HEK293 (cell line): ENCODE data around the gene FIG4.

Source experiments
- CTCF ChIA-PET: fragments of 350-600 bp; formaldehyde crosslinking; extraction: SDS; loops from one replicate; lab custom pipeline; 2021; ENCODE audit warnings: antibody characterized with exemption; lab: Yijun Ruan, JAX
- POLR2A ChIA-PET: fragments of 300-600 bp; formaldehyde crosslinking; extraction: SDS; loops from one replicate; lab custom pipeline; 2020; ENCODE audit warnings: antibody characterized with exemption, inconsistent platforms; lab: Yijun Ruan, JAX
- H3K27ac ChIP-seq: fragments of 200-500 bp; sonication (Bioruptor generic); 2 replicates; pipeline ENCODE4 v1.5.1; 2014; ENCODE audit warnings: low read depth, low read length, control low read depth, inconsistent platforms; ENCODE audit errors: extremely low read depth
- H3K36me3 ChIP-seq, 2 experiments: fragments of 200-500 bp in 1 of 2; sonication (Bioruptor generic) in 1 of 2; 1 replicate in 1 of 2; 2 replicates in 1 of 2; pipeline ENCODE4 v1.5.1; 2014 to 2017; ENCODE audit warnings: inconsistent platforms in 2 of 2, low read length in 2 of 2; ENCODE audit not compliant: control insufficient read depth in 2 of 2, insufficient read depth in 1 of 2
- H3K4me1 ChIP-seq: fragments of 200-500 bp; sonication (Bioruptor generic); 2 replicates; pipeline ENCODE4 v1.5.1; 2014; ENCODE audit warnings: mild to moderate bottlenecking, low read length, inconsistent platforms; ENCODE audit not compliant: control insufficient read depth, insufficient read depth
- H3K4me3 ChIP-seq: 2 replicates; pipeline ENCODE4 v1.5.1; 2011; ENCODE audit warnings: low read depth, mild to moderate bottlenecking, control low read depth, low read length, moderate library complexity
- H3K9me3 ChIP-seq: fragments of 200-500 bp; sonication (Bioruptor generic); 2 replicates; pipeline ENCODE4 v1.5.1; 2014; ENCODE audit warnings: low read depth, low read length, inconsistent platforms; ENCODE audit not compliant: control insufficient read depth, insufficient read depth
- GLIS1 ChIP-seq: fragments of 450-650 bp; formaldehyde crosslinking; IDR thresholded peaks from 2 replicates; pipeline ENCODE4 v1.5.1; 2016; ENCODE audit warnings: missing biosample characterization, missing genetic modification characterization
- KLF9 ChIP-seq: fragments of 450-650 bp; formaldehyde crosslinking; IDR thresholded peaks from 2 replicates; pipeline ENCODE4 v1.5.1; 2016; ENCODE audit warnings: missing biosample characterization, missing genetic modification characterization, low read depth
- MYNN ChIP-seq: fragments of 450-650 bp; formaldehyde crosslinking; IDR thresholded peaks from 2 replicates; pipeline ENCODE4 v1.5.1; 2016; ENCODE audit warnings: missing biosample characterization, missing genetic modification characterization, borderline replicate concordance
- PATZ1 ChIP-seq: fragments of 450-650 bp; formaldehyde crosslinking; IDR thresholded peaks from 2 replicates; pipeline ENCODE4 v1.5.1; 2016; ENCODE audit warnings: missing biosample characterization, missing genetic modification characterization
- SCRT2 ChIP-seq: fragments of 450-650 bp; formaldehyde crosslinking; IDR thresholded peaks from 2 replicates; pipeline ENCODE4 v1.5.1; 2016; ENCODE audit warnings: missing biosample characterization, missing genetic modification characterization
- SP2 ChIP-seq: fragments of 450-650 bp; formaldehyde crosslinking; IDR thresholded peaks from 2 replicates; pipeline ENCODE4 v1.5.1; 2016; ENCODE audit warnings: missing biosample characterization, missing genetic modification characterization
- ZBTB20 ChIP-seq: fragments of 450-650 bp; formaldehyde crosslinking; IDR thresholded peaks from 2 replicates; pipeline ENCODE4 v1.5.1; 2016; ENCODE audit warnings: missing biosample characterization, missing genetic modification characterization
- ZIC2 ChIP-seq: fragments of 450-650 bp; formaldehyde crosslinking; IDR thresholded peaks from 2 replicates; pipeline ENCODE4 v1.5.1; 2016; ENCODE audit warnings: missing biosample characterization, missing genetic modification characterization
- ZNF280D ChIP-seq: fragments of 450-650 bp; formaldehyde crosslinking; IDR thresholded peaks from 2 replicates; pipeline ENCODE4 v1.5.1; 2016; ENCODE audit warnings: missing biosample characterization, missing genetic modification characterization
- ZNF292 ChIP-seq: fragments of 450-650 bp; formaldehyde crosslinking; IDR thresholded peaks from 2 replicates; pipeline ENCODE4 v1.5.1; 2016; ENCODE audit warnings: low read depth, missing biosample characterization, missing genetic modification characterization, borderline replicate concordance
- ZNF580 ChIP-seq: fragments of 450-650 bp; formaldehyde crosslinking; IDR thresholded peaks from 2 replicates; pipeline ENCODE4 v1.5.1; 2016; ENCODE audit warnings: missing biosample characterization, missing genetic modification characterization
- TF ChIP-seq, protein P1 (sequence below): fragments of 450-650 bp; formaldehyde crosslinking; conservative IDR thresholded peaks from 2 replicates; pipeline ENCODE4 v1.5.1; 2016; ENCODE audit warnings: low read depth, missing biosample characterization, missing genetic modification characterization
- TF ChIP-seq, protein P2 (sequence below): fragments of 450-650 bp; formaldehyde crosslinking; IDR thresholded peaks from 2 replicates; pipeline ENCODE4 v1.5.1; 2016; ENCODE audit warnings: missing biosample characterization, missing genetic modification characterization
- TF ChIP-seq, protein P3 (sequence below): fragments of 450-650 bp; formaldehyde crosslinking; IDR thresholded peaks from 2 replicates; pipeline ENCODE4 v1.5.1; 2016; ENCODE audit warnings: missing biosample characterization, missing genetic modification characterization

FIG4 gene

GRCh38 chr6:109687271-109687761 is 3.8 kb upstream of the FIG4 start (continued):
- peak; percentile 30; the same call in 1 of the 2 replicates for TF ChIP-seq PATZ1
- no peak for TF ChIP-seq ZNF580 (tag by site-specific recombination)

DNA sequence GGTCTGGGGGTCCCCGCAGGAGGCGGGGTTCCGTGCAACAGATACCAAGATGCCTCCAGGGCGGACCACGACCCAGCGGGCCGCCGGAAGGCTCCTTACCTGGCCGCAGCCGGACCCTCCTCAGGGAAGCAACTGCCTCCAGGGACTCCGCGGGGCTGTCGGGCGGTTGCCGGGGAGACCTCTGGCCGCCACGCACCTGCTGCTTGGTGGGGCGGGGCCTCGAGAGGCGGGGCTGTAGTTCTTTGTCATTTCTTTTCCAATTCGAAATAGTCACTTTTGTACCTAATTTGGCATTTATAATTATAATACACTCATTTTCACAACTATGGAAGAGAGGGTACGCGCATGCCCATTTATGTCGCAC is 741 bp upstream of the FIG4 start:
- Histone ChIP-seq H3K4me1 (peaks cover 3% of the 10 kb centered on the region; the same call in 1 of the 2 replicates), H3K27ac (peak overlapping the region; percentile 73), H3K9me3 (no peaks in the 10 kb centered on the region), H3K36me3 (peaks cover 0 to 2% of the 10 kb centered on the region in 2 experiments; a peak in 1 of 3 replicates), H3K4me3 (peak overlapping the region; percentile 91)
- CTCF ChIA-PET: no interaction called here
- POLR2A ChIA-PET: interaction anchor here (0.6 to 1.3 kb wide), 2 partner anchors 637 to 964 kb away, joined by 3 to 5 read pairs; no protein-coding TSS in a partner anchor
- TF ChIP-seq ZBTB20 (tag by site-specific recombination) (0 out of 2 replicates have a peak, but pooled peaks have one; percentile 15), SCRT2 (peak; percentile 94), KLF9 (tag by site-specific recombination) (peak; percentile 66), GLIS1 (tag by site-specific recombination) (peak; percentile 27; the same call in 1 of the 2 replicates), ZIC2 (tag by site-specific recombination) (peak; percentile 82), ZNF280D (tag by site-specific recombination) (no peak), SP2 (tag by site-specific recombination) (peak; percentile 32), MYNN (no peak), ZNF292 (tag by site-specific recombination) (no peak)
- TF ChIP-seq, protein P1, sequence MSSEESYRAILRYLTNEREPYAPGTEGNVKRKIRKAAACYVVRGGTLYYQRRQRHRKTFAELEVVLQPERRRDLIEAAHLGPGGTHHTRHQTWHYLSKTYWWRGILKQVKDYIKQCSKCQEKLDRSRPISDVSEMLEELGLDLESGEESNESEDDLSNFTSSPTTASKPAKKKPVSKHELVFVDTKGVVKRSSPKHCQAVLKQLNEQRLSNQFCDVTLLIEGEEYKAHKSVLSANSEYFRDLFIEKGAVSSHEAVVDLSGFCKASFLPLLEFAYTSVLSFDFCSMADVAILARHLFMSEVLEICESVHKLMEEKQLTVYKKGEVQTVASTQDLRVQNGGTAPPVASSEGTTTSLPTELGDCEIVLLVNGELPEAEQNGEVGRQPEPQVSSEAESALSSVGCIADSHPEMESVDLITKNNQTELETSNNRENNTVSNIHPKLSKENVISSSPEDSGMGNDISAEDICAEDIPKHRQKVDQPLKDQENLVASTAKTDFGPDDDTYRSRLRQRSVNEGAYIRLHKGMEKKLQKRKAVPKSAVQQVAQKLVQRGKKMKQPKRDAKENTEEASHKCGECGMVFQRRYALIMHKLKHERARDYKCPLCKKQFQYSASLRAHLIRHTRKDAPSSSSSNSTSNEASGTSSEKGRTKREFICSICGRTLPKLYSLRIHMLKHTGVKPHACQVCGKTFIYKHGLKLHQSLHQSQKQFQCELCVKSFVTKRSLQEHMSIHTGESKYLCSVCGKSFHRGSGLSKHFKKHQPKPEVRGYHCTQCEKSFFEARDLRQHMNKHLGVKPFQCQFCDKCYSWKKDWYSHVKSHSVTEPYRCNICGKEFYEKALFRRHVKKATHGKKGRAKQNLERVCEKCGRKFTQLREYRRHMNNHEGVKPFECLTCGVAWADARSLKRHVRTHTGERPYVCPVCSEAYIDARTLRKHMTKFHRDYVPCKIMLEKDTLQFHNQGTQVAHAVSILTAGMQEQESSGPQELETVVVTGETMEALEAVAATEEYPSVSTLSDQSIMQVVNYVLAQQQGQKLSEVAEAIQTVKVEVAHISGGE (tag by site-specific recombination): peak; percentile 61
- TF ChIP-seq, protein P2, sequence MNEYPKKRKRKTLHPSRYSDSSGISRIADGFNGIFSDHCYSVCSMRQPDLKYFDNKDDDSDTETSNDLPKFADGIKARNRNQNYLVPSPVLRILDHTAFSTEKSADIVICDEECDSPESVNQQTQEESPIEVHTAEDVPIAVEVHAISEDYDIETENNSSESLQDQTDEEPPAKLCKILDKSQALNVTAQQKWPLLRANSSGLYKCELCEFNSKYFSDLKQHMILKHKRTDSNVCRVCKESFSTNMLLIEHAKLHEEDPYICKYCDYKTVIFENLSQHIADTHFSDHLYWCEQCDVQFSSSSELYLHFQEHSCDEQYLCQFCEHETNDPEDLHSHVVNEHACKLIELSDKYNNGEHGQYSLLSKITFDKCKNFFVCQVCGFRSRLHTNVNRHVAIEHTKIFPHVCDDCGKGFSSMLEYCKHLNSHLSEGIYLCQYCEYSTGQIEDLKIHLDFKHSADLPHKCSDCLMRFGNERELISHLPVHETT (tag by site-specific recombination): no peak
- TF ChIP-seq, protein P3, sequence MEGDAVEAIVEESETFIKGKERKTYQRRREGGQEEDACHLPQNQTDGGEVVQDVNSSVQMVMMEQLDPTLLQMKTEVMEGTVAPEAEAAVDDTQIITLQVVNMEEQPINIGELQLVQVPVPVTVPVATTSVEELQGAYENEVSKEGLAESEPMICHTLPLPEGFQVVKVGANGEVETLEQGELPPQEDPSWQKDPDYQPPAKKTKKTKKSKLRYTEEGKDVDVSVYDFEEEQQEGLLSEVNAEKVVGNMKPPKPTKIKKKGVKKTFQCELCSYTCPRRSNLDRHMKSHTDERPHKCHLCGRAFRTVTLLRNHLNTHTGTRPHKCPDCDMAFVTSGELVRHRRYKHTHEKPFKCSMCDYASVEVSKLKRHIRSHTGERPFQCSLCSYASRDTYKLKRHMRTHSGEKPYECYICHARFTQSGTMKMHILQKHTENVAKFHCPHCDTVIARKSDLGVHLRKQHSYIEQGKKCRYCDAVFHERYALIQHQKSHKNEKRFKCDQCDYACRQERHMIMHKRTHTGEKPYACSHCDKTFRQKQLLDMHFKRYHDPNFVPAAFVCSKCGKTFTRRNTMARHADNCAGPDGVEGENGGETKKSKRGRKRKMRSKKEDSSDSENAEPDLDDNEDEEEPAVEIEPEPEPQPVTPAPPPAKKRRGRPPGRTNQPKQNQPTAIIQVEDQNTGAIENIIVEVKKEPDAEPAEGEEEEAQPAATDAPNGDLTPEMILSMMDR (tag by site-specific recombination): no peak
- TF ChIP-seq, all 188 proteins: peak for 7
